Measurements from ENCODE around the gene TMEM150B. TPM values are rescaled to one million over a fixed set of nuclear protein-coding genes. Genes with fewer than 3 reads are reported as not detected.

The TMEM150B gene
- total and polyA plus RNA-seq, 2 donors (not counting 3 experiments of a cell fraction or from before 2014, with no cell fraction given): not detected

DNA sequence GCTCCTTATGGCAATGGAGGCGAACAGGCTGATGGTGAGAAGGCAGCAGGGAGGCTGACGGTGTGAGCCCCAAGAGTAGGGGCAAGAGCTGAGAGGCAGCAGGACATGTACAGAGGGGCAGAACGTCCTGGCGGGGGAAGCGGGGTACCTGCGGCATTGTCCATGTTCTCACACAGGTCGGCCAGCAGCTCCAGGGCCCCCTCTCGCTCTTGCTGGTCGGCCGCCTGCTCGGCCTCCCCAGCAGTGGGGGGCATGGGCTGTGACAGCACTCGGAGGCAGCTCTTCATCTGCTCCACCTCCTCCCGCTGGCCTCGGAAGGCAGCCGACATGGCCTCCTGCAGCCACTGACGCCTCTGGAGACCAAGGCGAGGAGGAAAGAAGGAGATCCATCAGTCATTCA lies 47.6 kb downstream of the TMEM150B start:
- no peaks in the 10 kb centered on the region for H3K9me1 ChIP-seq (replicated peaks; ENCODE audit: control insufficient read depth, extremely low read depth, insufficient read depth, low read length)
- POLR2A ChIA-PET: no interaction called here
- dilution Hi-C loops (cut with MboI; ENCODE audit: extremely low pct_ligation_motif_present, low sequenced_read_pairs) (no loop called here), intact Hi-C loops (cut with micrococcal nuclease) (no loop called here)
- BruUV-seq (replicated peaks): no TSS peak
- no peak overlapping the region for H3K27ac ChIP-seq (ENCODE audit: insufficient read depth, low read depth, low read length)
- TF ChIP-seq JUN (IDR thresholded peaks at IDR 0.05; ENCODE audit: borderline replicate concordance, insufficient read depth, insufficient read length, low read depth) (no peak), CTCF (IDR thresholded peaks at IDR 0.05; ENCODE audit: extremely low read depth in 1 of 2, insufficient read depth in 1 of 2, low read depth in 1 of 2, low read length in 2 of 2) (no peak), POLR2A (IDR thresholded peaks at IDR 0.05; ENCODE audit: low read depth, low read length) (no peak), POLR2AphosphoS5 (IDR thresholded peaks at IDR 0.05; ENCODE audit: insufficient read depth, low read depth, low read length) (no peak), MYC (IDR thresholded peaks at IDR 0.05; ENCODE audit: low read depth, low read length) (no peak), GATA2 (IDR thresholded peaks at IDR 0.05; ENCODE audit: insufficient read depth, insufficient read length, low read depth, low read length) (no peak), EZH2 (IDR thresholded peaks at IDR 0.05; ENCODE audit: borderline replicate concordance, low read depth, low read length, severe bottlenecking) (no peak), FOS (IDR thresholded peaks at IDR 0.05; ENCODE audit: borderline replicate concordance, insufficient read depth, low read length) (no peak)
- TF ChIP-seq, protein P1, sequence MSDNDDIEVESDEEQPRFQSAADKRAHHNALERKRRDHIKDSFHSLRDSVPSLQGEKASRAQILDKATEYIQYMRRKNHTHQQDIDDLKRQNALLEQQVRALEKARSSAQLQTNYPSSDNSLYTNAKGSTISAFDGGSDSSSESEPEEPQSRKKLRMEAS (IDR thresholded peaks at IDR 0.05; ENCODE audit: insufficient read depth, insufficient read length): no peak
- FAIRE-seq (no peak), DNase-seq (ENCODE audit: low read depth, low spot score) (no peak)
- H3K36me3 ChIP-seq (ENCODE audit: control insufficient read depth in 2 of 2, extremely low read depth in 1 of 2, insufficient read depth in 2 of 2, low read length in 2 of 2): peaks cover 0 to 6% of the 10 kb centered on the region in 2 experiments
- no peak overlapping the region for H3K4me2 ChIP-seq (ENCODE audit: insufficient read depth, low read length)
- no peaks in the 10 kb centered on the region for H3K79me2 ChIP-seq (ENCODE audit: control insufficient read depth, insufficient read depth, low read length)
- H2AFZ ChIP-seq (ENCODE audit: low read depth, low read length): no peak overlapping the region
- CTCF ChIA-PET: interaction anchor here (1.3 to 1.6 kb wide), 2 partner anchors 14 to 24 kb away, joined by 4 read pairs; no protein-coding TSS in a partner anchor
- H4K20me1 ChIP-seq (replicated peaks; ENCODE audit: control insufficient read depth, extremely low read depth, insufficient read depth, low read length): no peaks in the 10 kb centered on the region
- no peaks in the 10 kb centered on the region for H3K27me3 ChIP-seq (ENCODE audit: control insufficient read depth in 2 of 2, insufficient read depth in 2 of 2, low read length in 2 of 2)
- no peaks in the 10 kb centered on the region for H3K9me3 ChIP-seq (replicated peaks; ENCODE audit: control insufficient read depth, insufficient read depth, low read length)
- H3K9ac ChIP-seq (replicated peaks; ENCODE audit: extremely low read depth, insufficient read depth, low read length): no peak overlapping the region
- peaks cover 3% of the 10 kb centered on the region for H3K4me1 ChIP-seq (ENCODE audit: control insufficient read depth, extremely low read depth, insufficient read depth, low read length)
- no peak overlapping the region for H3K4me3 ChIP-seq (replicated peaks in 1 of 3; ENCODE audit: insufficient read depth in 1 of 3, low read depth in 1 of 3, low read length in 3 of 3)
